C4-2B (cell line): ENCODE measurements around the gene BRIP1.

Experiments
- CTCF ChIP-seq: fragments of 450-650 bp; conservative IDR thresholded peaks from 2 replicates; pipeline ENCODE4 v1.5.1; 2017; ENCODE audit warnings: mild to moderate bottlenecking
- ZFX ChIP-seq: fragments of 450-650 bp; IDR thresholded peaks from 2 replicates; pipeline ENCODE4 v1.6.1; 2017

GRCh38 chr17:61736438-61736837 is 126.9 kb downstream of the BRIP1 start:
- TF ChIP-seq CTCF (no peak), ZFX (no peak)
